IMR-90 (cell line): ENCODE measurements around the gene TTC5. TPM values are rescaled to one million over a fixed set of nuclear protein-coding genes. Genes with fewer than 3 reads are reported as not detected.

ENCODE experiments used
- ATAC-seq: fragments of 200-7000 bp; cut with Tn5 transposase; 2 replicates; pipeline ENCODE4 v1.9.1; 2020; ENCODE audit warnings: low read depth, mild to moderate bottlenecking, moderate library complexity
- BruUV-seq: library from RNA; stranded (reverse); fragments of 400-500 nt; replicated peaks from 2 replicates; lab custom pipeline; 2021; lab: Mats Ljungman, UMichigan
- CTCF ChIA-PET: fragments of 300-600 bp; formaldehyde crosslinking; extraction: SDS; loops from one replicate; lab custom pipeline; 2021; ENCODE audit warnings: antibody characterized with exemption; lab: Yijun Ruan, JAX
- POLR2A ChIA-PET: fragments of 300-600 bp; sonication (Branson Sonifier 250); formaldehyde crosslinking; loops from one replicate; lab custom pipeline; 2022; ENCODE audit warnings: antibody characterized with exemption; ENCODE audit not compliant: unreplicated experiment; lab: Charles Lee
- DNase-seq: peaks from one replicate; pipeline ENCODE4 v3.0.0; 2013
- H2AFZ ChIP-seq: replicated peaks from 2 replicates; pipeline ENCODE3; 2013; ENCODE audit warnings: low read length, mild to moderate bottlenecking; ENCODE audit not compliant: poor library complexity
- H2AK5ac ChIP-seq: 2 replicates; pipeline ENCODE4 v1.6.1; 2013; ENCODE audit warnings: low read depth, low read length, inconsistent platforms
- H2AK9ac ChIP-seq: replicated peaks from 2 replicates; pipeline ENCODE3; 2013; ENCODE audit warnings: mild to moderate bottlenecking, low read depth, low read length, moderate library complexity; ENCODE audit not compliant: poor library complexity
- H2BK120ac ChIP-seq: 2 replicates; pipeline ENCODE4 v1.6.1; 2013; ENCODE audit warnings: low read depth, low read length, inconsistent platforms
- H2BK15ac ChIP-seq: 3 replicates; pipeline ENCODE4 v1.6.1; 2013; ENCODE audit warnings: low read depth, low read length, inconsistent platforms
- H2BK20ac ChIP-seq: 2 replicates; pipeline ENCODE4 v1.6.1; 2013; ENCODE audit warnings: low read depth, mild to moderate bottlenecking, inconsistent platforms, low read length, moderate library complexity
- H2BK5ac ChIP-seq: 2 replicates; pipeline ENCODE4 v1.6.1; 2013; ENCODE audit warnings: mild to moderate bottlenecking, low read depth, low read length, inconsistent platforms; ENCODE audit not compliant: poor library complexity, severe bottlenecking
- H3K14ac ChIP-seq: replicated peaks from 2 replicates; pipeline ENCODE4 v1.6.1; 2013; ENCODE audit warnings: low read depth, low read length, inconsistent platforms
- H3K18ac ChIP-seq: 2 replicates; pipeline ENCODE4 v1.6.1; 2013; ENCODE audit warnings: low read depth, low read length, control low read depth
- H3K23ac ChIP-seq: 2 replicates; pipeline ENCODE4 v1.6.1; 2013; ENCODE audit warnings: low read depth, low read length, inconsistent platforms
- H3K27ac ChIP-seq: 2 replicates; pipeline ENCODE4 v1.5.1; 2013; ENCODE audit warnings: mild to moderate bottlenecking, control low read depth, low read length; ENCODE audit not compliant: insufficient read depth
- H3K27me3 ChIP-seq: 2 replicates; pipeline ENCODE4 v1.6.1; 2013; ENCODE audit warnings: low read length; ENCODE audit not compliant: control insufficient read depth, insufficient read depth
- H3K36me3 ChIP-seq: 2 replicates; pipeline ENCODE4 v1.6.1; 2013; ENCODE audit warnings: low read length, mixed read lengths; ENCODE audit not compliant: control insufficient read depth, insufficient read depth
- H3K4ac ChIP-seq: 2 replicates; pipeline ENCODE4 v1.6.1; 2013; ENCODE audit warnings: low read depth, low read length, inconsistent platforms
- H3K4me1 ChIP-seq: 2 replicates; pipeline ENCODE4 v1.6.1; 2013; ENCODE audit warnings: low read length, mixed read lengths; ENCODE audit not compliant: control insufficient read depth, insufficient read depth
- H3K4me2 ChIP-seq: 2 replicates; pipeline ENCODE4 v1.6.1; 2013; ENCODE audit warnings: low read depth, mild to moderate bottlenecking, control low read depth, low read length, moderate library complexity
- H3K4me3 ChIP-seq: 2 replicates; pipeline ENCODE4 v1.5.1; 2013; ENCODE audit warnings: low read depth, mild to moderate bottlenecking, control low read depth, low read length, moderate library complexity; ENCODE audit not compliant: insufficient read depth
- H3K56ac ChIP-seq: 2 replicates; pipeline ENCODE4 v1.6.1; 2013; ENCODE audit warnings: low read length, inconsistent platforms; ENCODE audit not compliant: insufficient read depth; ENCODE audit errors: extremely low read depth
- H3K79me1 ChIP-seq, 2 experiments: 2 replicates each; pipeline ENCODE4 v1.6.1; 2013; ENCODE audit warnings: low read length in 2 of 2, inconsistent platforms in 1 of 2, low read depth in 1 of 2
- H3K9ac ChIP-seq: 2 replicates; pipeline ENCODE4 v1.6.1; 2013; ENCODE audit warnings: low read depth, low read length, control low read depth
- H3K9me1 ChIP-seq: 2 replicates; pipeline ENCODE4 v1.6.1; 2013; ENCODE audit warnings: low read length, inconsistent platforms; ENCODE audit not compliant: insufficient read depth
- H3K9me3 ChIP-seq: 2 replicates; pipeline ENCODE4 v1.6.1; 2013; ENCODE audit warnings: low read length; ENCODE audit not compliant: control insufficient read depth, insufficient read depth
- H4K20me1 ChIP-seq: 2 replicates; pipeline ENCODE4 v1.6.1; 2013; ENCODE audit warnings: low read length, inconsistent platforms; ENCODE audit not compliant: insufficient read depth
- H4K5ac ChIP-seq: 2 replicates; pipeline ENCODE4 v1.6.1; 2013; ENCODE audit warnings: mild to moderate bottlenecking, low read depth, low read length, control low read depth
- H4K8ac ChIP-seq, 2 experiments: 2 replicates each; pipeline ENCODE4 v1.6.1; 2013; ENCODE audit warnings: low read depth in 2 of 2, low read length in 2 of 2, control low read depth in 1 of 2, inconsistent platforms in 1 of 2
- H4K91ac ChIP-seq: 2 replicates; pipeline ENCODE4 v1.6.1; 2013; ENCODE audit warnings: low read depth, low read length, inconsistent platforms; ENCODE audit not compliant: insufficient read depth
- BHLHE40 ChIP-seq: fragments of 150-350 bp; IDR thresholded peaks from 2 replicates; pipeline ENCODE4 v1.6.1; 2016; ENCODE audit warnings: mild to moderate bottlenecking, low read depth, low read length
- CHD1 ChIP-seq: IDR thresholded peaks from 2 replicates; pipeline ENCODE4 v1.6.1; 2012; ENCODE audit warnings: low read depth, low read length, improper control_type of control experiment
- CTCF ChIP-seq: conservative IDR thresholded peaks from 2 replicates; pipeline ENCODE4 v1.5.1; 2012; ENCODE audit warnings: mild to moderate bottlenecking, low read depth, low read length, improper control_type of control experiment
- FOS ChIP-seq: fragments of 150-350 bp; IDR thresholded peaks from 2 replicates; pipeline ENCODE4 v1.6.1; 2016; ENCODE audit warnings: low read depth, low read length
- MAZ ChIP-seq: IDR thresholded peaks from 2 replicates; pipeline ENCODE4 v1.6.1; 2012; ENCODE audit warnings: low read depth, mild to moderate bottlenecking, low read length, improper control_type of control experiment, moderate library complexity, borderline replicate concordance
- MXI1 ChIP-seq: IDR thresholded peaks from 2 replicates; pipeline ENCODE4 v1.6.1; 2012; ENCODE audit warnings: low read depth, mild to moderate bottlenecking, low read length, moderate library complexity, borderline replicate concordance
- NFE2L2 ChIP-seq: fragments of 150-350 bp; IDR thresholded peaks from 2 replicates; pipeline ENCODE4 v1.6.1; 2016; ENCODE audit warnings: low read depth, mild to moderate bottlenecking, low read length
- POLR2A ChIP-seq: IDR thresholded peaks from 2 replicates; pipeline ENCODE4 v1.6.1; 2012; ENCODE audit warnings: mild to moderate bottlenecking, low read depth, low read length
- SMC3 ChIP-seq: fragments of 150-350 bp; IDR thresholded peaks from 2 replicates; pipeline ENCODE4 v1.6.1; 2016; ENCODE audit warnings: low read depth, mild to moderate bottlenecking, antibody characterized with exemption, low read length, moderate library complexity
- WGBS, 2 experiments: methylation state at CpG; one replicate each; pipeline versions ENCODE4 v1.1.5 to v1.1.7; 2013; ENCODE audit warnings: missing lambda C conversion rate in 2 of 2; ENCODE audit not compliant: insufficient read length in 1 of 2; ENCODE audit errors: extremely low coverage in 2 of 2; 5-methylcytosine and 5-hydroxymethylcytosine counted together
- dilution Hi-C: fragments of 300-500 bp; cut with HindIII; formaldehyde crosslinking; loops from one replicate; pipeline ENCODE4 v1.14.3; 2018; ENCODE audit warnings: low sequenced_read_pairs; ENCODE audit not compliant: unreplicated experiment
- in situ Hi-C: fragments of 300-500 bp; cut with MboI; formaldehyde crosslinking; loops from 3 replicates; pipeline ENCODE4 v1.14.3; 2019; ENCODE audit warnings: low sequenced_read_pairs, inconsistent platforms, mixed read lengths
- intact Hi-C: fragments of 100-400 bp; cut with micrococcal nuclease; formaldehyde crosslinking; loops from 2 replicates; pipeline ENCODE4 v1.10.0; 2022
- polyA plus RNA-seq, 3 experiments: library from polyadenylated mRNA; depleted of rRNA; stranded (reverse); fragments of >200 nt; gene quantifications; 2 replicates each; pipeline ENCODE4 v1.2.3, GENCODE V29; 2012; ENCODE audit warnings: low replicate concordance in 1 of 3
- total RNA-seq: library from RNA; depleted of rRNA; stranded (reverse); fragments of >200 nt; gene quantifications from 2 replicates; pipeline ENCODE4 v1.2.3, GENCODE V29; 2012

The TTC5 gene
- total and polyA plus RNA-seq, 2 of the 4 experiments (the other 2 are of a cell fraction) = 9.8 to 29.4 TPM

GRCh38 chr14:20343092-20343861 lies 37.5 kb upstream of the TTC5 start, which contains the start of gene PARP2:
Gene PARP2, plus strand, starts transcription at chr14:20343635. Its CDS starts 7 bp downstream, at chr14:20343642.
- Histone ChIP-seq H3K18ac (no peak within 1 kb of the TSS; the same call in 1 of the 2 replicates), H3K4ac (peak within 1 kb of the TSS; percentile 75), H2BK15ac (peak within 1 kb of the TSS; percentile 49), H4K91ac (peak within 1 kb of the TSS; percentile 63), H3K36me3 (peaks cover 5% of the 10 kb centered on the region), H2BK120ac (peak within 1 kb of the TSS; percentile 79), H2AFZ (peak within 1 kb of the TSS; percentile 94), H3K23ac (peak within 1 kb of the TSS; percentile 68), H3K9me1 (no peaks in the 10 kb centered on the region), H2AK9ac (peak within 1 kb of the TSS; percentile 84), H4K8ac (peak within 1 kb of the TSS; percentile 55 to 94), H3K9ac (peak within 1 kb of the TSS; percentile 90), H4K20me1 (peaks cover 3% of the 10 kb centered on the region; the same call in 1 of the 2 replicates), H3K79me1 (peaks cover 3 to 14% of the 10 kb centered on the region in 2 experiments; a peak in 2 of 4 replicates), H3K4me3 (peak within 1 kb of the TSS; percentile 84), H2AK5ac (0 out of 2 replicates have a peak within 1 kb of the TSS, but pooled peaks have one; percentile 16), H3K56ac (peak within 1 kb of the TSS; percentile 90), H3K4me2 (peak within 1 kb of the TSS; percentile 74), H4K5ac (peak within 1 kb of the TSS; percentile 42), H3K27ac (peak within 1 kb of the TSS; percentile 71), H3K27me3 (0 out of 2 replicates have a peak, but pooled peaks cover 2% of the 10 kb centered on the region), H3K14ac (peak within 1 kb of the TSS; percentile 91), H2BK20ac (no peak within 1 kb of the TSS; the same call in 1 of the 2 replicates), H3K9me3 (no peaks in the 10 kb centered on the region), H2BK5ac (peak within 1 kb of the TSS; percentile 40), H3K4me1 (no peaks in the 10 kb centered on the region)
- CTCF ChIA-PET = interaction anchor here (0.6 to 3.3 kb wide), 4 partner anchors 10 to 16 kb away, joined by 3 to 17 read pairs (median 6); partner anchors contain the start of gene CCNB1IP1
- no peak for TF ChIP-seq NFE2L2
- TF ChIP-seq POLR2A = peak; percentile 99
- TF ChIP-seq MXI1 = 0 out of 2 replicates have a peak, but pooled peaks have one; percentile 58
- 0 out of 2 replicates have a peak, but pooled peaks have one; percentile 1 for TF ChIP-seq FOS
- TF ChIP-seq SMC3 = no peak
- no peak; the same call in 1 of the 2 replicates for TF ChIP-seq CHD1
- peak; percentile 85; the same call in 1 of the 2 replicates for TF ChIP-seq MAZ
- TF ChIP-seq BHLHE40 = peak; percentile 14; the same call in 1 of the 2 replicates
- no peak for TF ChIP-seq CTCF
- BruUV-seq = no TSS peak
- ATAC-seq = peak; percentile 96
- WGBS, 2 experiments = 0% methylated on average over 26 of the region's 50 CpGs; no CpG with 5 or more reads in 1 of the 2 experiments
- dilution Hi-C loops (no loop called here), in situ Hi-C loops (loop anchor here (25.0 kb wide), 2 partner anchors 644 to 744 kb away; partner anchors contain the start of genes METTL17, SLC39A2 and ZNF219), intact Hi-C loops (loop anchor here (1.0 to 2.0 kb wide), 6 partner anchors 38 to 340 kb away; partner anchors contain the start of genes APEX1, PIP4P1, TEP1 and TTC5)
- POLR2A ChIA-PET = interaction anchor here (0.5 to 0.9 kb wide), 4 partner anchors 15 to 632 kb away, joined by 3 to 6 read pairs (median 3); no protein-coding TSS in a partner anchor
- DNase-seq = peak; percentile 99
